Right renal cortex interstitium (tissue), 3 donors: ENCODE data around the gene RPS3A. TPM values are rescaled to one million over a fixed set of nuclear protein-coding genes. Genes with fewer than 3 reads are reported as not detected.
"Not testable (repeated sequence)": the region's sequence is repeated elsewhere in the genome, so short reads cannot be mapped to it uniquely, and the experiment has no call there.

ENCODE experiments used
- DNase-seq, 3 donors: peaks; one replicate each; pipeline ENCODE4 v3.0.0-alpha.2; 2013; ENCODE audit warnings: low read depth in 3 of 3, low spot score in 2 of 3
- polyA plus RNA-seq, 3 donors: library from polyadenylated mRNA; unstranded; fragments of 120-200 nt; gene quantifications; one replicate each; pipeline ENCODE4 v1.2.1, GENCODE V29; 2013; ENCODE audit not compliant: insufficient read length in 3 of 3

The RPS3A gene
- polyA plus RNA-seq, 3 donors, result 4,451 to 4,908 (median 4,555) TPM

DNA sequence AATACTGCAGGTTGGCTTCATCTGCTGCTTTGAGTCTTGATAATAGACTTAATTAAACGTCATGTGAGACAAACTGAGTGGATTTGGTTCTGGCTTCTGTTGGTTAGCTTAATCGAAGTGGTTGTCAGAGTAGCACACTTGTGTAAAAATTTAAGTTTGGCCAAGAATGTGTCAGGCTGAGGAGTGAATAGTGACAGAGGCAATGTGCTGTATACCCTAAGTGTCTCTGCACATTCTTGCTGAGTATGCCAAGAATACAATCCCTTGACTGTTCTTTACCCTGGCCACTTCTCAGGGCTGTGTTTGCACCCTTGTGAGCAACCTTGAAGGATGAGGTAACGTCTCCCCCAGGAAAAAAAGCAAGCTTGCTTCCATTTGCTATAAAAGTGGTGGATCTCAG is 14.9 kb downstream of the RPS3A start:
- no peak for DNase-seq

DNA sequence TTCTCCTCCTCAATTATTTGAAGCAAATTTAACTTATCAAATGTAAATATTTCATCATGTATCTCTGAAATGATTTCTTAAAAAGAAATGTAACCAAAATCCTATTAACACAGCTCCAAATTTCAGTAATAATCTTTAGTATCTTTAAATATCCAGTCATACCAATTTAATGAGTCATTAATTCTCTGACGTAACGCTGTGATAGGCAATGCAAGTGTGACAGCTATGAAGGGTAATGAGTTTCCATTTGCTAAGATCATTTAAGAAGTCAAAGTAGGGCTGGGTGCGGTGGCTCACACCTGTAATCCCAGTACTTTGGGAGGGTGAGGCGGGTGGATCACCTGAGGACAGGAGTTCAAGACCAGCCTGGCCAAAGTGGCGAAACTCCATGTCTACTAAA is 15.6 kb downstream of the RPS3A start:
- no peak for DNase-seq

DNA sequence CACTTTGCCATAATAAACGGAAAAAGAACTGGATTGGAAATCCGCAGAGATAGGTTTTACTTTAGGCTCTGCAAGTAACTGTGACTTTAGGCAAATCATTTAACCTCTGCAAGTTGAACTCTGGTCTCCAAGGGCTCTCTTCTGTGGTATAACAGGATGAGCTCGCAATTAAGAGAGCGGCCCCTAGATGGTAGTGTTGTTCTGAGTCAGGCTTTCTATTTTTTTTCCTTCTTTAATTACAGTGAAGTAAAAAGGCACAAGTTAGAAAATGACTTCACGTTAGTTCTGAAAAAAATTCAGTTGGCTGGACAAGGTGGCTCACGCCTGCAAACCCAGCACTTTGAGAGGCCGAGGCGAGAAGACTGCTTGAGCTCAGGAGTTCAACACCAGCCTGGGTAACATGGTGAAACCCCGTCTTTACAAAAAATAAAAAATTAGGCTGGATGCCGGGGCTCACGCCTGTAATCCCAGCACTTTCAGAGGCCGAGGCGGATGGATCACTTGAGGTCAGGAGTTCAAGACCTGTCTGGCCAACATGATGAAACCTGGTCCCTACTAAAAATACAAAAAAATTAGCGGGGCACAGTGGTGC is 18.0 kb downstream of the RPS3A start:
- peak; percentile 33 to 57 (median 55) for DNase-seq

DNA sequence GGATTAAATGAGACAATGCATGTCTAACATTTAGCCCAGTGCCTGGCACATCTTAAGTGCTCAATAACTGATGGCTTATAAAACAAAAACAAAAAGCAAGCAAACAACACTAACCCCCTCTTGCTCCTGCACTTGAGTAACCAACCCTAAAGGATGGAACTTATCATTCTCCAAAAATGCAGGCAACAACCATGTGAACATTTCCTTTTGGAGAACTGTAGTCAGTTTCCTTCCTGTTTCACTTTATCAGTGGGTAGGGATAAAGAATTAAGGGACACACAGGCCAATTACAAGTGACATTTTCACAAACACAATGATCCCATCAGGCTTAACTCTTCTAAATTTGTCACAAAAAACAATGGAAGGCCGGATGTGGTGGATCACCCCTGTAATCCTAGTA is 30.4 kb downstream of the RPS3A start:
- no peak for DNase-seq

DNA sequence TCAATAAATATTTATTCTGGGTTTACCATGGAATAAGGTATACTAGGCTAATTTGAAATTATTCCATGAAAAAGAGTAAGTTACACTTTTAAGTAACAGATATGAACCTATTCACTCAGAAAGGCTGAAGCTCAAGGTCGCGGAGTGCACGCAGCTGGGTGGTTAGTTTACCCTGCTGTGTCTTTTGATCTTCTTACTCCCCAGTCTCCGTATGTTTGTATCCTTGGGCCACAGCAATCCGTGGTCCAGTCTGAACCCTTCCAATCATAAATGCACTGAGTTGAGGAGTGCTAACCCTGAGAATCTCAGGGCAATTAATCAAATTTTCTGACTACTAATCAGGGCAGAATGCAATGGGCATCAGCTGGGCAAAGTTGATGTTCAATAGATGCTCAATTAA is 33.9 kb downstream of the RPS3A start:
- DNase-seq, result no peak

DNA sequence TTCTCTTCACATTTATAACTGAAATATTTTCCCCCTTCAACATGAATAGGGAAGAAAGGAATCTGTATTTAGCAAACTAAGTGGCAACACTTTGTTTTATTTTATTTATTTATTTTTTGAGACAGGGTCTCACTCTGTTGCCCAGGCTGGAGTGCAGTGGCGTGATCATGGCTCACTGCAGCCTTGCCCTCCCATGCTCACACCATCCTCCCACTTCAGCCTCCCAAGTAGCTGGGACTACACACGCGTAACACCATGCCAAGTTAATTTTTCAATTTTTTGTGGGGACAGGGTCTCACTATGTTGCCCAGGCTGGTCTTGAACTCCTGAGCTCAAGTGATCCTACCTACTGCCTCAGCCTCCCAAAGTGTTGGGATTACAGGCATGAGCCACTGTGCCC is 36.6 kb downstream of the RPS3A start:
- not testable (repeated sequence) for DNase-seq

DNA sequence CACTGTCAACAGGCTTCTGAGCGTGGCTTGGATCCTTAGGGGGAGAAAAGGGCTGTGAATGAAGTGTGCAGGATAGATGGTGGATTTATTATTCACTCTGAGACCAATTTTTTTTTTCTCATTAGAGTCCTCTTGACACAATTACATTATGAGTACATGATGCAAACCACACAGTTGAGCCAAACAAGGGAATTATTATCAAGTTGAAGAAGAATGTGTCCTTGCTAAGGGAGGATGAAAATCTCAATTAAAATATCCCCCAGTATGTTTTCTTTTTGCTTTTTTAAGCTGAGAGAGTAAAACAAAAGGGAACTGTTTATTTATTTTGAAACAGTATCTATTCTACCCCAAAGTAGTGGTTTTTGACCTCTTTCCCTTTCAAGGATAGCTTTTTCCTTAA is 40.4 kb downstream of the RPS3A start:
- no peak for DNase-seq

DNA sequence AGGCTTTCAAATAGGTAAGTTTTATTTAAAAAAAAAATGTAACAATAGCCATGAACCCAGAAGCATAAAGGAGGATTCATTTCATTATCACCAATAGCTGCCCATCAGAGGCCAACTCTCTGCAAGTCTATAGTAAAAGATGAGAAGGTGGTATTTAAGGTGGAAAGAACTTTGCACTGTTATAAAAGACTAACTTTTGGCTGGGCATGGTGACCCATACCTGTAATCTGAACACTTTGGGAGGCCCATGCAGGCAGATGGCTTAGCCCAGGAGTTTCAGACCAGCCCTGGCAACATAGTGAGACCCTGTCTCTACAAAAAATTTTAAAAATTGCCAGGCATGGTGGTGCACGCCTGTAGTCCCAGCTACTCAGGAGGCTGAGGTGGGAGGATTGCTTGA is 43.3 kb downstream of the RPS3A start:
- no peak for DNase-seq

DNA sequence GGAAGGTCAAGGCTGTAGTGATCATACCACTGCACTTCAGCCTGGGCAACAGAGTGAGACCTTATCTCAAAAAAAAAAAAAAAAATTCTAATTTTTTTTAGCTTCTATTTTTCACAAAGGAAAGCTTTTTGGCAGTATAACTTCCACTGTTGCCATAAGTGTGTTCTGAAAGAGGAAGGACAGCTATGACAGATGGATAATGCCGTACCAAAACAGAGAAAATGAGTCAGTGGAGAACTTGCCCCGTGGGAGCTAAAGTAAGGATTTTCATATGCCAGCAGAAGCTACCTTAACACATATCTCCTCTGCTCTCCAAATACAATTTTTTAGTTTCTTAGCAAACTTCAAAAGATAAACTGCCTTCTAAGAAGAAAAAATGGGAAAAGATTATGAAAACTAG is 43.7 kb downstream of the RPS3A start:
- no peak for DNase-seq

DNA sequence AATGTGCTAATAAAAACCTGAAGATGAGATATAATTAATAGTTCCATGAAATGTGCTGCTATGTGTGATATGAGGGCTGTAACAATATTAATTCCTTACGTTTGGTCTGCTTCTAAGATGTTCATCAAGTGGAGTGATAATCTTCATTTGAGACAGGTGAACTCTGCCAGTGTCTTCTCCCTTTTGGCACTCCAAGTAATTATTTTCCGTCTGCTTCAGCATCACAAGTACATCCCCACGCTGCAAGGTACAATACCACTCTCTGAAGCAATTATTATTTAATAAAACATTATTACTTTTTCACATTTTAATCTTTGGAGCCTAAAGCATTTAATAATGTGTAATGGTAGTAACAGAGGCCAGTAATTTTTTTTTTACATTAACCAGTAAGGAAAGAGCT is 44.4 kb downstream of the RPS3A start:
- DNase-seq, result no peak

DNA sequence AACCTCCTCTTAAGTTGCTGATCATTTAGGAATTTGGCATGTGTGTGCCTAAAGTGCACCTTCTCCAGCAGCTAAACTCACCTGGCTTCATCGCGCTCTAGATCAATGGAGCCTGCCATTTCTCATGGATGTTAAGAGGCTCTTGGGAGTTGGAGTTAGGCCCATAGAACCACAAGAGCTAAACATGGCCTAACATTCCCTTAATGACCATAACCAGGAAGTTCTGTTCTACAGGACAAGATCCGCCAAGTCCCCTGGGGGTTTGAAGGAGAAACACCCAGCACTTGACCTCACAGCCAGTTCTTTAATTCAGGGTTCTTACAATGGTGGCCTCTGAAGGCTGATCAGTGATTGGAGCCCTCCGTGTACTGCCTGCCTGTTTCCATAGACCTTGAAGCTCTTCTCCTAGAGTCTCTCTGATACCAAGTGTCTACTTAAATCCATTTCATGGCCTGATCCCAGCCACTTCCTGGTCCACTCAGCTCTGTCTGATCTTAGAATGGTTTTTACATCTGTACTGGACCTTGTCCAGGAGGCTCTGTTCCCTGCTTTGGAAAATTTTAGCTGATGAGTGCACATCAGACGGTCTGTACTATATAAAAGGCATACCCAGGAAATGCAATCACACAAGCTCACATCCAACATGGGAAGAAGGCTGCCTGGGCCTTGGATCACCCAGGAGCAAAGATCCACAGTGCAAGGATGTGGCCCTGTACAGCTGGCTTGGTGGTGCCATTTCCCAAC is 45.1 kb downstream of the RPS3A start:
- no peak for DNase-seq

DNA sequence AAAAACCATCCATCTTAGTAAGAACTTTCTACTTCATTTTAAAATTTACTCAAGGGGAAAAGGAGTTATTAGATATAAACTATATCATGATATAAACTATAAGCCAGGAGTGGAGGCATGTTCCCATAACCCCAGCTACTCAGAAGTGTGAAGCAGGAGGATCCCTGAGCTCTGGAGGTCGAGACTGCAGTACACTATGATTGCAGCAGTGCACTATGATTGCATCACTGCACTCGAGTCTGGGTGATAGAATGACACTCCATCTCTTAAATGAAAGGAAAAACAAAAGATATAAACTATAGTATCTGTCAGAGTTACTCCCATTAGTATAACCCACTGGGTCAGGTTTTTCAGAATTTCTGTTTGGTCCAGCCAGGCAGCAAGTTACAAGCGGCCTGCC is 47.6 kb downstream of the RPS3A start:
- DNase-seq, result no peak

DNA sequence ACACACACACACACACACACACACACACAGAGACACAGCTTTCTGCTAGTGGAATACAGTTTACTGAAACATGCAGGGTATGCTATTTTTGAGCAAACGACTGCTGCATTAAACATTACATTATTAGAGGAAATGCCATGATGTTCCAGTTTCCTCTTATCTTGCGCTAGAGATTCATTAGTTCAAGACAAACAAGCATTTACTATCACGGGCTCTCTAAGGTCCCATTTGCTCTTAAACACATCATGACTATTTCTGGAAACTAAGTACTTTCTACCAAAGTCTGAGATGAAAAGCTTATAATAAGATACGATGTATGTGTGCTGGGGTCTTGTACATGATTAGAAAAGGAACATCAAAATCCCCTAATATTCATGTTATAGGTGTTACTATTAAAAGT is 48.8 kb downstream of the RPS3A start:
- DNase-seq, result no peak

DNA sequence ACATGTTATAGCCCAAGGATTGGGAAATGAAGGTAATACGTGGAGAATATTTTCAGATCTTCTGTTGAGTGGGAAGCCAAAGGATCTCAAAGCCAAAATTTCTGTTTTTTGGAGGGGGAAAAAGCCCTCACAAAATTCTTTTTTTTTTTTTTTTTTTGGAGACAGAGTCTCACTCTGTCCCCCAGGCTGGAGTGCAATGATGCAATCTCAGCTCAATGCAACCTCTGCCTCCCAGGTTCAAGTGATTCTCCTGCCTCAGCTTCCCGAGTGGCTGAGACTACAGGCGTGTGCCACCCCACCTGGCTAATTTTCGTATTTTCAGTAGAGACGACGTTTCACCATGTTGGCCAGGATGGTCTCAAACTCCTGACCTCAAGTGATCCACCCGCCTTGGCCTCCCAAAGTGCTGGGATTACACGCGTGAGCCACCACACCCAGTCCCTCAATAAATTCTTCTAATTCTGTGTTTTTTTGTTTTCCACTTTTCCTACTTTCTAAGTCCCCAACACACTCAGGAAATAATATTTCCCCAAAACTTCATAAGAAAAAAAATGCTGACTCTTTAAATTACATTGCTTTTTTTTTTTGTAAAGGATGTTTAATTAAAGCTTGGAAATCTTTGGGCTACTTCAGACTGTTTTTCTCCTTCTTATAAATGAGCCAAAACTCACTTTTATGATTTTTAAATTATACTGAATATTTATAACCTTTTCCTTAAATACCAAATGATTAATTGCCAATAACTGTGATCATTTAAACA is 51.6 kb downstream of the RPS3A start:
- no peak for DNase-seq

DNA sequence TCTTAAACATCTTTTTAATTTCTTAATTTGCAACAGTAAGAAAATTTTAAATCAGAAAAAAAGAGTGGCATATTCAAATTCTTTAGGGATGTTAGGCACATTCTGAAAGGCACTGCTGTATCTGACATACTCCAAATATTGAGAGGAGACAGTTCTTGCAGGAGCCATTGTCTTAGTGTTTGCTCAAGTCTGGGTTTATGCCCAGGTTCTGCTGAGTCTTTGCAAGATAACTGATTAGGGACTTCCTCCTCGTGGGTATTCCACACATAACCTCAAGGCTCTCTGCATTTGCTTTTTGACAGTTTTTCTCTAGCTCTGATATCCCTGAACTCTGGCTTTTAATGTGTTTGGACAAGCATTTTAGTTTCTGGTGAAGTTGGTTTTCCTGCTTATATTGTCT is 52.6 kb downstream of the RPS3A start:
- DNase-seq, result no peak

DNA sequence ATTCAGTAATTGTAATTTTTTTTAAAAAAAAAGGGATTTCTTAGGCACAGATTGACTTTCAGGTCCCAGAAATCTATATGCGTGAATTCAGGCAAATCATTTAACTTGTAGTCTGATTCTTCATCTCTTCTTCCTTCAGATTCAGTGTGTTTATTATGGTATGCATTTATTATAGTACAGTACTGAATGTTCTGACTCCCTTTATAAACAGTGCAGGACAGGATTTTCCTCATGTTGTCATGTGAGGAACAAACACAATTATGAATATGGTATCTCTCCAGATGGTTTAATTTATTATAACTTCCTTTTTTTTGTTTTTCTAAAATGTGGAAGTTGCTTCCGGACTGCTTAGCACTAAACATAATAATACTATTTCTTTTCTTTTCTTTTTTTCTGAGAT is 54.2 kb downstream of the RPS3A start:
- no peak for DNase-seq

Other genes with a start within 250 kb of the RPS3A start
- gene LRBA, start 84.3 kb upstream of the RPS3A start, polyA plus RNA-seq, result 10 to 100 TPM; 73.2 to 74.5 (median 73.8) TPM
- gene PRSS48, start 177.5 kb downstream of the RPS3A start, polyA plus RNA-seq, result not detected
- 10 to 100 TPM; 25.0 to 27.5 (median 26.9) TPM for gene SH3D19, start 226.0 kb downstream of the RPS3A start, polyA plus RNA-seq